Measurements from ENCODE around the gene KRT84. TPM values are rescaled to one million over a fixed set of nuclear protein-coding genes. Genes with fewer than 3 reads are reported as not detected.

The KRT84 gene
- total and polyA plus RNA-seq, 11 donors: not detected

- ATAC-seq: peak in 1 of 4 donors; percentile 27
- WGBS, 4 donors: 75 to 81% (median 76%) methylated on average over 10 of the region's 10 CpGs
- Histone ChIP-seq H3K4me3 (no peak overlapping the region), H3K27me3 (peaks cover 0 to 17% (median 0%) of the 10 kb centered on the region in 9 donors), H3K9me3 (peaks cover 0 to 36% (median 12%) of the 10 kb centered on the region in 12 donors), H3K36me3 (no peaks in the 10 kb centered on the region), H3K4me1 (no peaks in the 10 kb centered on the region), H3K27ac (no peak overlapping the region)
- TF ChIP-seq POLR2A (IDR thresholded peaks at IDR 0.05): no peak
- no peak for TF ChIP-seq CTCF (IDR thresholded peaks at IDR 0.05)
- no peak for DNase-seq
- intact Hi-C loops (cut with DNase I): no loop called here
Measured at GRCh38 chr12:52338241-52338960, 47.1 kb downstream of the KRT84 start.

GRCh38 chr12:52337054-52337453 is 48.4 kb downstream of the KRT84 start:
- peaks cover 0 to 32% (median 12%) of the 10 kb centered on the region in 12 donors for H3K9me3 ChIP-seq
- H3K4me3 ChIP-seq: no peak overlapping the region
- no peak overlapping the region for H3K27ac ChIP-seq
- H3K27me3 ChIP-seq: peaks cover 0 to 17% (median 0%) of the 10 kb centered on the region in 9 donors
- 41 to 67% (median 50%) methylated on average over 1 of the region's 1 CpG for WGBS, 4 donors
- intact Hi-C loops (cut with DNase I): no loop called here
- no peaks in the 10 kb centered on the region for H3K4me1 ChIP-seq
- no peak for DNase-seq
- ATAC-seq: no peak
- no peak for TF ChIP-seq POLR2A (IDR thresholded peaks at IDR 0.05)
- no peaks in the 10 kb centered on the region for H3K36me3 ChIP-seq

GRCh38 chr12:52336641-52337040 is 48.8 kb downstream of the KRT84 start:
- no peak for ATAC-seq
- intact Hi-C loops (cut with DNase I): no loop called here
- Histone ChIP-seq H3K27ac (no peak overlapping the region), H3K36me3 (no peaks in the 10 kb centered on the region), H3K27me3 (peaks cover 0 to 13% (median 0%) of the 10 kb centered on the region in 9 donors), H3K9me3 (peaks cover 0 to 32% (median 12%) of the 10 kb centered on the region in 12 donors), H3K4me3 (no peak overlapping the region), H3K4me1 (no peaks in the 10 kb centered on the region)
- no peak for DNase-seq
- TF ChIP-seq POLR2A (IDR thresholded peaks at IDR 0.05) (no peak), CTCF (IDR thresholded peaks at IDR 0.05) (no peak)
- WGBS, 4 donors: 75 to 85% (median 80%) methylated on average over 2 of the region's 2 CpGs

- Histone ChIP-seq H3K27ac (no peak overlapping the region), H3K27me3 (peaks cover 0 to 13% (median 0%) of the 10 kb centered on the region in 9 donors), H3K4me1 (no peaks in the 10 kb centered on the region), H3K36me3 (no peaks in the 10 kb centered on the region), H3K9me3 (peaks cover 0 to 32% (median 12%) of the 10 kb centered on the region in 12 donors), H3K4me3 (no peak overlapping the region)
- DNase-seq (no peak), ATAC-seq (no peak)
- 60 to 80% (median 75%) methylated on average over 3 to 4 of the region's 4 CpGs for WGBS, 4 donors
- TF ChIP-seq POLR2A (IDR thresholded peaks at IDR 0.05): no peak
- TF ChIP-seq CTCF (IDR thresholded peaks at IDR 0.05): no peak
- intact Hi-C loops (cut with DNase I): no loop called here
Measured at GRCh38 chr12:52335598-52336262, 49.7 kb downstream of the KRT84 start.
